Midbrain (tissue), 1 donor: ENCODE measurements around the gene SPSB1.

ENCODE experiments used
- DNase-seq: peaks from one replicate; lab custom pipeline; 2025; lab: John Stamatoyannopoulos, UW

Gene SPSB1

GRCh38 chr1:9300573-9300972 lies 7.9 kb downstream of the SPSB1 start:
- no peak for DNase-seq

- DNase-seq, result no peak
Measured at GRCh38 chr1:9302745-9303524, 10.2 kb downstream of the SPSB1 start.

DNA sequence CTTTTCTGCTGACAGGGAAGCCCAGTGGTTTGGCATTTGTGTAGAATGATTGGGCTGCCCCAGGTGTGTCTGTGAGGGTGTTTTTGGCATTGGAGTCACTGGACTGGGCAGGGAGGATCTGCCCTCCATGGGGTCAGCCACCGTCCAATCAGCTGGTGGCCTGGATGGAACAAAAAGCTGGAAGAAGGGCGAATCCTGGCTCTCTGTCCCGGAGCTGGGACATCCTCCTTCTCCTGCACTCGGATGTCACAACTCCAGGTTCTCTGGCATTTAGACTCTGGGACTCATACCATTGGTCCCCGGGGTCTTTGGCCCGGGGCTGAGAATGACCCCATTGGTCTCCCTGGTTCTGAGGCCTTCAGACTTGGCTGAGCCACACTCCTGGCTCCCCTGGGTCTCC lies 11.2 kb downstream of the SPSB1 start:
- no peak for DNase-seq

- no peak for DNase-seq
Measured at GRCh38 chr1:9305216-9305615, 12.5 kb downstream of the SPSB1 start.

GRCh38 chr1:9306006-9306405 lies 13.3 kb downstream of the SPSB1 start:
- DNase-seq, result no peak

DNA sequence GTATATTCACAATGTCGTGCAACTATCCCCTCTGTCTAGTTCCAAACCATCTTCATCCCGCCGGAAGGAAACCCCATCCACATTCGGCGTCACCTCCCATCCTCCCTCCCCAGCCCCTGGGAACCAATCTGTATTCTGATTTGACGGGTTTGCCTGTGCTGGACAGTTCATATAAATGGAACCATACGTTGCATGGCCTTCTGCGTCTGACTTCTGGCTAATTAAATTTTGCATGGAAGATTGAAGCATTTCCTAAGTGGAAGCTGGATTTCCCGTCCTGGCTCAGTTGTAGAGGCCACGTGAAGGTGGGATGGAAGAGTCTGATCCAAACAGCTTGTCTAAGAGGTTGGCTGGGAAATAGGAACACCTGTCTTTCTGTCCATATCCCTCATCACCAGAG lies 14.6 kb downstream of the SPSB1 start:
- DNase-seq, result no peak

DNA sequence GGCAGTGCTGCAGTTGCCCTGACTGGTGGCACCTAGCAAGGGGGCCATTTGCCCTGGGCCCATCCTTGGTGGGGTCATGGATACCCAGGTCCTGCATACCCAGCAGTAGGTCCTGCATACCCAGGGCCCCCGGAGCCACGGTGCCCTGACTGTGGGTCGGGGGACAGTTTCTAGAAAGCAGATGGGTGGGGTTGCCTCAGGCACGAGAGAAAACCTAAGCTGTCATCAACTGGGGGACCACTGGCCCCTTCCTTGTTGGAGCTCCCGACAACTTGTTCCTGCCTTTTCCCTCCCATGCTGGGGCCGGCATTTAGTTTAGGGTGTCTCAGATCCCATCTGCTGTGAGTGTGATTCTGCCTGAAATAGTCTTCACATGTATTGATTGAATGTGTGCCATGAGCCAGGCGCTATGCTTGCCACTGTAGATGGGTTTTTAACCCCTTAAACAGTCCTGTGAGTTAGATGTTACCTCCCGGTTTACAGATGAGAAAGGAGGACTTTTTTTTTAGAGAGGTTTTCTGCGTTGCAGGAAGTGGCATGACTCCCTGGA lies 15.6 kb downstream of the SPSB1 start:
- DNase-seq, result no peak

- DNase-seq, result no peak
Measured at GRCh38 chr1:9309080-9309479, 16.4 kb downstream of the SPSB1 start.

DNA sequence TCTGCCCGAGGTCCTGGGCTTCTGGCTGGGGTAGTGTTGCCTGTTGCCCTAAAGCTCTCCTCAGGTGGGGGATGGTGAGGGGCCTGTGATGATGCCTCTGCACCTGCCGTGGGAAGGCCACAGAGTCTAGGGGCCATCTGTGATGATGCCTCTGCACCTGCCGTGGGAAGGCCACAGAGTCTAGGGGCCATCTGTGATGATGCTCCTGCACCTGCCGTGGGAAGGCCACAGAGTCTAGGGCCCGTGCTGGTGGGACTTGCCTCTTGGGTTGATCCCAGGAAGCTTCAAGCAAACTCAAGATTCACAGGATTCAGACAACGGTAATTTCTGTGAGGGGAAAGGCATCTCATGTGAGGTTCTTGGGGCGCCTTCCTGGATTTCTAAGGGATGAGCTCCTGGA lies 17.3 kb downstream of the SPSB1 start:
- no peak for DNase-seq

DNA sequence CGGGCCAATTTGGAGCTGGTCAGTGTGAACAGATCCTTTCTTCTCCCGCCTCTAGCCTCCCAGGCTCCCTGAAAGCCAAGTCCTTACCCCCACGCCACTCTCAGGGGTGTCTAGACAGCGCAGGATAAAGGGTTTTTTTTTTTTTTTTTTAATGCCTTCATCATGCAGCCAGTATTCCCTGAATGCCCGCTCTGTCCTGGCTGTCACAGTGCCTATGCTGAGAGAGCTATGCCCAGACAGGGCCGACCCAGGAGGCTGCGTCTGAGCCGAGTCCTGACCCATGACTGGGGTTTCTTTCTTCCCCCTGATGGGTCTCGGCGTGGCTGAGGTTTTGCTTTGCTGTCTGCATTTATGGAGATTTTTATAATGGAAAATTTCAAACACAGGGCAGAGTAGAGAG lies 18.3 kb downstream of the SPSB1 start:
- peak; percentile 46 for DNase-seq

DNA sequence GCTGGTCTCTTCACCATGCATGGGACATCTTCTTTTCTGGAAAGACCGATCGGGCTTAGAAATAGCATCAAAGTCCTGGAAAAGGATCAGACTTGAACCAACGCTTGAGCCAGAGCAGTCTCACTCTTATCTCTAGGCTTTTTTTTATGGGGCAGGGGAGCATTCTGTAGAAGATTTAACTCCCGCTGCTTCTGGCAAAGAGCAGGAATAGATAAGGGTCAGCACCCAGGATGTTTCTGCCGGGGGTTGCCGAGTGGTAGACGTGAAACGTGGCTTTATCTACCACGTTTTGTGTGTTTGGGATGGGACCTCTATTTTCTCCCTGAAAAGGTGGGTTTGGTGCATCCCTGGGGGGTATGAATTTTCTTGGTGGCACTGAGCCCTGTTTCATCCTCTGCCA lies 18.8 kb downstream of the SPSB1 start:
- DNase-seq, result no peak

DNA sequence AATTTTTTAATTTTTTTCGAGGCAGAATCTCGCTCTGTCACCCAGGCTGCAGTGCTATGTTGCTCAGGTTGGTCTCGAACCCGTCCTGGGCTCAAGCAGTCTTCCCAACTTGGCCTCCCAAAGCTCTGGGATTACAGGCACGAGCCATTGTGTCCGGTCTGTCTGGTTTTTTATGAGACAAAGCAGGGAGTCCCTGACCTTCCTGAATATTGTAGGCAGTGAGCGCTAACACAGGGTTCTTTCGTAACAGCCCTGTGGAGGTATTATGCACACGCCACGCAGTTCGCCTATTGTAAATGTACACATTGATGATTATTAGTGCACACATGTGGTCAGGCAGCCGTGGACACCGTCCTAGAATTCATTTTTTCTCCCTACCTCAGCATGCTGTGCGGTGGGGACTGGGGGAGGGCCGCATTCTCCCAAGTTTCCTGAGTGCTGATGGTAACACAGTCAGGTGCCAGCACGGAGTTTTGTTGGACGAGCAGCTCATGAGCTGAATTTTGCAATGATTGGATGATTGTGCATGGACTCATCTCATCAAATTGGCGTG lies 19.6 kb downstream of the SPSB1 start:
- no peak for DNase-seq

GRCh38 chr1:9313576-9313975 lies 20.9 kb downstream of the SPSB1 start:
- no peak for DNase-seq

GRCh38 chr1:9314111-9314510 lies 21.4 kb downstream of the SPSB1 start:
- DNase-seq, result no peak

DNA sequence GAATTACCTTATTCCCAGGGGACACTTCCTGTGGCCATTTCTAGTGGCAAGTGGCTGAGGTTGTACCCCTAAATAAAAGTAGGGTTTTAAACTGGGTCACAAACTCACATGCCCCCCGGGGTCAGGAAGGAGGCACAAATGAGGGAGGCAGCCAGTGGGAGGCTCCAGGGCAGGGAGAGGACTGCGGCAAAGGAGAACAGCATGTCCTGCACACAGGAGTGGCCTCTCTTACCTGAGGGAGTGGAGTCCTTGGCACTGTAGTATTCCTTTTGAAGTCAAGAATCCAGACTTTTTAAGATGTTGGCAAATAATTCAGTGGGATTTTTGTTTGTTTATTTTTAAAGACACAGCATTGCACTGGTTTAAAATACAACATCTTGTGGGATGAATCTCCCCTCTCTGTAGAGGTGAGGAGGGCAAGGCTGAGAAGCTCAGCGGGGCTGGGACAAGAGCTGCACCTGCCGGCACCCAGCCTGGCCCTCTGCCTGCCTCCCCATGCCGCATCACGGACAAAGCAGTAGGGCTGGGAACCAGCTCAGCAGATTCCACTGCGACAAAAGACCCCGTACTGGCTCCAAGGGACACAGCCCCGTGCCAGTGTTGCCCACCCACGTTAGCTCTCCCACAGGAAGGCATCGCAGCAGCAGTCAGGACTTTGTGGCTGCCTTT lies 22.2 kb downstream of the SPSB1 start:
- no peak for DNase-seq

GRCh38 chr1:9315411-9316079 lies 22.9 kb downstream of the SPSB1 start:
- DNase-seq, result no peak

GRCh38 chr1:9316080-9316444 lies 23.4 kb downstream of the SPSB1 start:
- no peak for DNase-seq

DNA sequence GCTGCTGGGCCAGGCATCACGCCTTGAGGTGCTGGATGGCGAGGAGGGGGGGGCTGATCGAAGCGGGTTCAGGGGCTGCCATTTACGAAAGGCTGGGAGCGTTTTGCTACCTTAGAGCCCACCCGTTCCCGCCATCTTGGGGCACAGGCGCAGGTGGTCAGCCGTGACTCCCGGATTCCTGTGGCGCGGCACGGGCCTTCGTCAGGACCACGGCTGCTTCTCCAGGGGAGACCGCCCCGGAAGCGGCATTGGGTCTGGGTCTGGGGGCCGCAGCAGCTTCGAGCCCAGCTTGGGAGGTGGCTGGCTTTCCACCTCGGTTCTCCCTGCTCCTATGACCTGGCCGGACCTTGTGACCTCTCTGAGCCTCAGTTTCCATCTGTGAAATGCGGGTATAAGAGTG lies 23.8 kb downstream of the SPSB1 start:
- no peak for DNase-seq

DNA sequence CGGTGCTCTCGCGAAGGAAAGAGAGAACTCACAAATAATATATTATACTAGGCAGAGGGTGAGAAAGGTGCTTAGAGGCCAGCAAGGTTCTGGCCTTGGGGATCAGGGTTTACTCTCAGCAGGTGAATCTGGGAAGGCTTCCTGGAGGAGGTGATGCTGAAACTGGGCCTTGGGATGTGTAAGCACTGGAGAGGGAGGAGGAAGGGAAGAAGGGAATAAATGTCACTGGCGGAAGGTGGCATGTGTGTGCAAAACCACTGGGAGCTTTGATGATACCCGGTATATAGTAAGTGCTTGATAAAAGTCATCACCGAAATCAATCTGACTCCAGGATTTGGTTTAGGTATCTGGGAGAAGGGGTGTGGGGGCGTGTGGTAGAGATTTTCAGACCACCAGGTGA lies 24.4 kb downstream of the SPSB1 start:
- DNase-seq, result no peak

GRCh38 chr1:9317591-9318417 lies 25.1 kb downstream of the SPSB1 start:
- no peak for DNase-seq

DNA sequence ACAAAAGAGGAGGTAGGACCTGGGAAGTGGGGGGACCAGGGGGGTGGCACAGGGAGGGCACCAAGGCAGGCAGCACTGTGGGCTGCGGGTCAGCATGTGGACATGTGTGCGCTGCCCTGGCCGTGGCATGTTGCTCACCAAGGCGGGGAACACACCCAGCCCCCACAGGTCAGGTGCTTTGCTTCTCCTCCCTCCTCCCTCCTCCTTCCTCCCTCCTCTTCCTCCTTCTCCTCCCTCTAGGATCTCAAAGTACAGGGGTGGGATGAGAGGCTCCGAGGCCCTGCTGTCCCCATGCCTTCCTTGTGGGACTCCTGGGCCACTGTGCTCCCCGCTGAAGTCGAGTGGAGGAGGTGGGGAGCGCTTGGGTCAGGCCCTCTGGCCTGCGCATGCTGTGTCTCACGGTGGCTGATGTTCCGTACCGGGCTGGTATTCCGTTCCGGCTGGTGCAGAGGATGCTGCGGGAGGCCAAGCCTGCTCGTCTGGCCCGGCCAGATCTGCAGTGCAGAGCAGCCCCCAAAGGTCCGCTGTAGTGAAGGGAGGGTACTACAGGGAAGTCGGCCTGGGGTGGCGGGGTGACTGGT lies 26.6 kb downstream of the SPSB1 start:
- no peak for DNase-seq
